Mesendoderm (in vitro differentiated cells): ENCODE results near the gene ZNF672.

ENCODE experiments used
- DNase-seq: peaks from one replicate; pipeline ENCODE4 v3.0.0; 2013
- H2AK5ac ChIP-seq: 2 replicates; pipeline ENCODE4 v1.6.1; 2013; ENCODE audit warnings: low read length, inconsistent platforms
- H2BK120ac ChIP-seq: 2 replicates; pipeline ENCODE4 v1.6.1; 2013; ENCODE audit warnings: low read depth, mild to moderate bottlenecking, low read length, moderate library complexity, mixed read lengths
- H2BK15ac ChIP-seq: replicated peaks from 2 replicates; pipeline ENCODE4 v1.6.1; 2013; ENCODE audit warnings: low read depth, mild to moderate bottlenecking, moderate library complexity
- H2BK5ac ChIP-seq: 2 replicates; pipeline ENCODE4 v1.6.1; 2013; ENCODE audit warnings: low read length, inconsistent platforms
- H3K18ac ChIP-seq: 2 replicates; pipeline ENCODE4 v1.6.1; 2013; ENCODE audit warnings: mild to moderate bottlenecking, low read length, mixed read lengths
- H3K23ac ChIP-seq: one replicate; pipeline ENCODE4 v1.6.1; 2013; ENCODE audit warnings: low read length
- H3K27ac ChIP-seq: 2 replicates; pipeline ENCODE4 v1.5.1; 2013; ENCODE audit warnings: low read depth, mild to moderate bottlenecking, inconsistent platforms, low read length, moderate library complexity
- H3K27me3 ChIP-seq: 2 replicates; pipeline ENCODE4 v1.6.1; 2013; ENCODE audit warnings: low read length, control low read depth, mild to moderate bottlenecking, inconsistent platforms; ENCODE audit not compliant: insufficient read depth, poor library complexity
- H3K36me3 ChIP-seq: 2 replicates; pipeline ENCODE4 v1.6.1; 2013; ENCODE audit warnings: low read length, inconsistent platforms; ENCODE audit not compliant: control insufficient read depth, insufficient read depth
- H3K4ac ChIP-seq: one replicate; pipeline ENCODE4 v1.6.1; 2013; ENCODE audit warnings: low read depth, mild to moderate bottlenecking, low read length, moderate library complexity
- H3K4me1 ChIP-seq: 2 replicates; pipeline ENCODE4 v1.6.1; 2013; ENCODE audit warnings: low read depth, low read length, inconsistent platforms; ENCODE audit not compliant: control insufficient read depth
- H3K4me2 ChIP-seq: 2 replicates; pipeline ENCODE4 v1.6.1; 2013; ENCODE audit warnings: low read length
- H3K4me3 ChIP-seq: 2 replicates; pipeline ENCODE4 v1.5.1; 2013; ENCODE audit warnings: mild to moderate bottlenecking, low read length
- H3K56ac ChIP-seq: one replicate; pipeline ENCODE4 v1.6.1; 2013; ENCODE audit warnings: low read length
- H3K79me1 ChIP-seq: 2 replicates; pipeline ENCODE4 v1.6.1; 2013; ENCODE audit warnings: low read length, inconsistent platforms
- H3K79me2 ChIP-seq: 2 replicates; pipeline ENCODE4 v1.6.1; 2013; ENCODE audit warnings: mild to moderate bottlenecking, low read length; ENCODE audit not compliant: control insufficient read depth, insufficient read depth
- H3K9ac ChIP-seq: 2 replicates; pipeline ENCODE4 v1.6.1; 2013; ENCODE audit warnings: low read length, inconsistent platforms
- H4K5ac ChIP-seq: one replicate; pipeline ENCODE4 v1.6.1; 2013; ENCODE audit warnings: low read length
- H4K8ac ChIP-seq: one replicate; pipeline ENCODE4 v1.6.1; 2013; ENCODE audit warnings: low read depth, mild to moderate bottlenecking, control low read depth, low read length, moderate library complexity
- WGBS: extraction: QIAGEN DNeasy Blood & Tissue Kit; methylation state at CpG from one replicate; pipeline ENCODE4 v1.1.7; 2013; ENCODE audit warnings: low lambda C conversion rate, missing lambda C conversion rate; ENCODE audit not compliant: insufficient coverage; ENCODE audit errors: extremely low coverage; 5-methylcytosine and 5-hydroxymethylcytosine counted together

The ZNF672 gene

GRCh38 chr1:248804771-248805681 is 33.0 kb upstream of the ZNF672 start:
- Histone ChIP-seq H3K36me3 (no peaks in the 10 kb centered on the region), H2BK15ac (no peak overlapping the region), H4K8ac (no peak overlapping the region), H3K79me1 (no peaks in the 10 kb centered on the region), H2AK5ac (no peak overlapping the region), H3K4me3 (no peak overlapping the region), H2BK120ac (no peak overlapping the region), H3K4me1 (no peaks in the 10 kb centered on the region), H3K4me2 (no peak overlapping the region), H3K9ac (no peak overlapping the region), H4K5ac (no peak overlapping the region), H3K18ac (no peak overlapping the region), H3K79me2 (no peaks in the 10 kb centered on the region), H3K23ac (no peak overlapping the region), H3K4ac (no peak overlapping the region), H3K27ac (no peak overlapping the region), H3K56ac (no peak overlapping the region), H3K27me3 (no peaks in the 10 kb centered on the region), H2BK5ac (no peak overlapping the region)
- no CpG with 5 or more reads among the region's 10 CpGs for WGBS
- DNase-seq, result no peak

- Histone ChIP-seq H3K79me1 (no peaks in the 10 kb centered on the region), H3K4me1 (no peaks in the 10 kb centered on the region), H3K9ac (no peak overlapping the region), H3K36me3 (no peaks in the 10 kb centered on the region), H3K4ac (no peak overlapping the region), H3K23ac (no peak overlapping the region), H3K18ac (no peak overlapping the region), H2BK120ac (no peak overlapping the region), H2BK15ac (no peak overlapping the region), H2BK5ac (no peak overlapping the region), H3K27me3 (no peaks in the 10 kb centered on the region), H4K8ac (no peak overlapping the region), H3K4me2 (no peak overlapping the region), H3K27ac (no peak overlapping the region), H3K56ac (no peak overlapping the region), H3K79me2 (no peaks in the 10 kb centered on the region), H2AK5ac (no peak overlapping the region), H4K5ac (no peak overlapping the region), H3K4me3 (no peak overlapping the region)
- no CpG with 5 or more reads among the region's 1 CpG for WGBS
- no peak for DNase-seq
Measured at GRCh38 chr1:248805876-248806275, 32.1 kb upstream of the ZNF672 start.

- Histone ChIP-seq H2BK15ac (no peak overlapping the region), H3K79me1 (no peaks in the 10 kb centered on the region), H2BK120ac (no peak overlapping the region), H3K56ac (no peak overlapping the region), H4K8ac (no peak overlapping the region), H3K9ac (no peak overlapping the region), H3K18ac (no peak overlapping the region), H3K4me2 (no peak overlapping the region), H3K27ac (no peak overlapping the region), H2BK5ac (no peak overlapping the region), H3K4ac (no peak overlapping the region), H3K79me2 (no peaks in the 10 kb centered on the region), H3K36me3 (peaks cover 3% of the 10 kb centered on the region), H2AK5ac (no peak overlapping the region), H3K4me1 (no peaks in the 10 kb centered on the region), H4K5ac (no peak overlapping the region), H3K27me3 (no peaks in the 10 kb centered on the region), H3K4me3 (no peak overlapping the region), H3K23ac (no peak overlapping the region)
- DNase-seq, result peak; percentile 60
- no CpG with 5 or more reads among the region's 15 CpGs for WGBS
Measured at GRCh38 chr1:248807067-248807737, 30.8 kb upstream of the ZNF672 start.

- Histone ChIP-seq H3K4me3 (no peak overlapping the region), H3K27ac (no peak overlapping the region), H3K4ac (no peak overlapping the region), H3K18ac (no peak overlapping the region), H3K79me1 (no peaks in the 10 kb centered on the region), H2BK120ac (no peak overlapping the region), H3K56ac (no peak overlapping the region), H3K79me2 (no peaks in the 10 kb centered on the region), H2BK5ac (no peak overlapping the region), H2BK15ac (no peak overlapping the region), H3K27me3 (no peaks in the 10 kb centered on the region), H3K36me3 (peaks cover 9% of the 10 kb centered on the region), H3K23ac (no peak overlapping the region), H4K8ac (no peak overlapping the region), H3K4me1 (no peaks in the 10 kb centered on the region), H2AK5ac (no peak overlapping the region), H3K9ac (no peak overlapping the region), H4K5ac (no peak overlapping the region), H3K4me2 (no peak overlapping the region)
- no peak for DNase-seq
- no CpG with 5 or more reads among the region's 9 CpGs for WGBS
Measured at GRCh38 chr1:248808876-248809275, 29.1 kb upstream of the ZNF672 start.

- no peaks in the 10 kb centered on the region for H3K27me3 ChIP-seq
- H4K8ac ChIP-seq, result no peak overlapping the region
- no CpG with 5 or more reads among the region's 10 CpGs for WGBS
- no peak overlapping the region for H3K18ac ChIP-seq
- H2BK120ac ChIP-seq, result no peak overlapping the region
- no peak overlapping the region for H3K9ac ChIP-seq
- no peaks in the 10 kb centered on the region for H3K4me1 ChIP-seq
- DNase-seq, result no peak
- H3K4me3 ChIP-seq, result no peak overlapping the region
- no peaks in the 10 kb centered on the region for H3K79me1 ChIP-seq
- no peak overlapping the region for H3K4me2 ChIP-seq
- no peak overlapping the region for H3K27ac ChIP-seq
- no peak overlapping the region for H3K56ac ChIP-seq
- H2BK5ac ChIP-seq, result no peak overlapping the region
- no peak overlapping the region for H2BK15ac ChIP-seq
- H3K23ac ChIP-seq, result no peak overlapping the region
- peaks cover 9% of the 10 kb centered on the region for H3K36me3 ChIP-seq
- H3K79me2 ChIP-seq, result no peaks in the 10 kb centered on the region
- H3K4ac ChIP-seq, result no peak overlapping the region
- no peak overlapping the region for H2AK5ac ChIP-seq
- no peak overlapping the region for H4K5ac ChIP-seq
Measured at GRCh38 chr1:248810000-248810726, 27.9 kb upstream of the ZNF672 start.
